BLaER1 treated with 17β-estradiol and CSF1 and Interleukin-3, amounts not matched to agents 10 nM and 100 nM (cell line): ENCODE measurements around the gene LHX4.

Experiments used
- H3K27ac ChIP-seq, 11 experiments: shearing (Covaris generic); formaldehyde crosslinking; 2 replicates each; pipeline ENCODE4 v1.8.1; 2022
- H3K27me3 ChIP-seq, 11 experiments: shearing (Covaris generic); formaldehyde crosslinking; 2 replicates each; pipeline ENCODE4 v1.8.1; 2022
- H3K36me3 ChIP-seq, 11 experiments: shearing (Covaris generic); formaldehyde crosslinking; 2 replicates each; pipeline ENCODE4 v1.8.1; 2022
- H3K4me1 ChIP-seq, 10 experiments: shearing (Covaris generic); formaldehyde crosslinking; 2 replicates each; pipeline ENCODE4 v1.8.1; 2022
- H3K4me2 ChIP-seq, 11 experiments: shearing (Covaris generic); formaldehyde crosslinking; 2 replicates each; pipeline ENCODE4 v1.8.1; 2022
- H3K4me3 ChIP-seq, 10 experiments: shearing (Covaris generic); formaldehyde crosslinking; 2 replicates each; pipeline ENCODE4 v1.8.1; 2022
- H3K9ac ChIP-seq, 11 experiments: shearing (Covaris generic); formaldehyde crosslinking; 2 replicates each; pipeline ENCODE4 v1.8.1; 2022
- H3K9me3 ChIP-seq, 11 experiments: shearing (Covaris generic); formaldehyde crosslinking; replicated peaks in 1 of 11; 2 replicates each; pipeline ENCODE4 v1.8.1; 2022
- H4K20me1 ChIP-seq, 11 experiments: shearing (Covaris generic); formaldehyde crosslinking; 2 replicates each; pipeline ENCODE4 v1.8.1; 2022
- Cebpa-rat ChIP-seq, 11 experiments: shearing (Covaris generic); IDR thresholded peaks; 2 replicates each; pipeline ENCODE4 v1.8.1; 2022

Gene LHX4

GRCh38 chr1:180257486-180257885 lies 27.4 kb downstream of the LHX4 start:
- Histone ChIP-seq H3K4me1 (peaks cover 0 to 21% (median 15%) of the 10 kb centered on the region in 10 experiments; a peak in 13 of 20 replicates), H3K27me3 (peaks cover 0 to 24% (median 0%) of the 10 kb centered on the region in 11 experiments; a peak in 6 of 22 replicates), H3K36me3 (no peaks in the 10 kb centered on the region), H4K20me1 (peaks cover 0 to 16% (median 0%) of the 10 kb centered on the region in 11 experiments; a peak in 5 of 22 replicates), H3K27ac (no peak overlapping the region), H3K4me2 (no peak overlapping the region), H3K9ac (no peak overlapping the region), H3K4me3 (no peak overlapping the region), H3K9me3 (no peaks in the 10 kb centered on the region)
- no peak for TF ChIP-seq Cebpa-rat (IDR thresholded peaks at IDR 0.05)

DNA sequence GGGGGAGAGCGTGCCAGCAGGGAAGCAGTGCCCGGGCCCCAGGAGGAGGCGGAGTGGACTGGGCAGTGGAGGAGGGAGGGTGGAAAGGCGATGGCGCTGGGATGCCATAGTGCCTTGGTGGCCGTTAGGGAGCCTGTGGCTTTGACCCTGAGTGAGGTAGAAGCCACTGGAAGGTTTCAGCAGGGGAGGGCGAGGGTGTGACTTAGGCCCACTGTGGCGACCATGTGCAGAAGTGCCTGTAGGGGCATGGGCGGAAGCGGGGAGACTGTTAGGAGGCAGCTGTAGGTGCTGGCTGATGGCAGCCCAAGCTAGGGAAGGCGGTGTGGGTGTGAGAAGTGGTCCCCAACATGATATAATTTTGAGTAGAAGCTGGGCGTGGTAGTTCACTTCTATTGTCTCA lies 28.2 kb downstream of the LHX4 start:
- TF ChIP-seq Cebpa-rat (IDR thresholded peaks at IDR 0.05): no peak

GRCh38 chr1:180258935-180259334 lies 28.9 kb downstream of the LHX4 start:
- H3K27ac ChIP-seq: no peak overlapping the region
- no peak overlapping the region for H3K4me2 ChIP-seq
- TF ChIP-seq Cebpa-rat (IDR thresholded peaks at IDR 0.05): no peak
- no peak overlapping the region for H3K4me3 ChIP-seq
- H3K4me1 ChIP-seq: peaks cover 0 to 27% (median 15%) of the 10 kb centered on the region in 10 experiments; a peak in 13 of 20 replicates
- peaks cover 0 to 21% (median 0%) of the 10 kb centered on the region in 11 experiments; a peak in 6 of 22 replicates for H3K27me3 ChIP-seq
- no peak overlapping the region for H3K9ac ChIP-seq
- H3K36me3 ChIP-seq: no peaks in the 10 kb centered on the region
- no peaks in the 10 kb centered on the region for H3K9me3 ChIP-seq
- peaks cover 0 to 16% (median 0%) of the 10 kb centered on the region in 11 experiments; a peak in 5 of 22 replicates for H4K20me1 ChIP-seq

More for the DNA sequence above, 28.2 kb downstream of the LHX4 start:
- peaks cover 0 to 24% (median 0%) of the 10 kb centered on the region in 11 experiments; a peak in 6 of 22 replicates for H3K27me3 ChIP-seq
- no peaks in the 10 kb centered on the region for H3K9me3 ChIP-seq
- H3K27ac ChIP-seq: no peak overlapping the region
- no peaks in the 10 kb centered on the region for H3K36me3 ChIP-seq
- H3K4me1 ChIP-seq: peaks cover 0 to 27% (median 15%) of the 10 kb centered on the region in 10 experiments; a peak in 13 of 20 replicates
- H4K20me1 ChIP-seq: peaks cover 0 to 16% (median 0%) of the 10 kb centered on the region in 11 experiments; a peak in 5 of 22 replicates
- no peak overlapping the region for H3K4me3 ChIP-seq
- H3K9ac ChIP-seq: no peak overlapping the region
- no peak overlapping the region for H3K4me2 ChIP-seq

DNA sequence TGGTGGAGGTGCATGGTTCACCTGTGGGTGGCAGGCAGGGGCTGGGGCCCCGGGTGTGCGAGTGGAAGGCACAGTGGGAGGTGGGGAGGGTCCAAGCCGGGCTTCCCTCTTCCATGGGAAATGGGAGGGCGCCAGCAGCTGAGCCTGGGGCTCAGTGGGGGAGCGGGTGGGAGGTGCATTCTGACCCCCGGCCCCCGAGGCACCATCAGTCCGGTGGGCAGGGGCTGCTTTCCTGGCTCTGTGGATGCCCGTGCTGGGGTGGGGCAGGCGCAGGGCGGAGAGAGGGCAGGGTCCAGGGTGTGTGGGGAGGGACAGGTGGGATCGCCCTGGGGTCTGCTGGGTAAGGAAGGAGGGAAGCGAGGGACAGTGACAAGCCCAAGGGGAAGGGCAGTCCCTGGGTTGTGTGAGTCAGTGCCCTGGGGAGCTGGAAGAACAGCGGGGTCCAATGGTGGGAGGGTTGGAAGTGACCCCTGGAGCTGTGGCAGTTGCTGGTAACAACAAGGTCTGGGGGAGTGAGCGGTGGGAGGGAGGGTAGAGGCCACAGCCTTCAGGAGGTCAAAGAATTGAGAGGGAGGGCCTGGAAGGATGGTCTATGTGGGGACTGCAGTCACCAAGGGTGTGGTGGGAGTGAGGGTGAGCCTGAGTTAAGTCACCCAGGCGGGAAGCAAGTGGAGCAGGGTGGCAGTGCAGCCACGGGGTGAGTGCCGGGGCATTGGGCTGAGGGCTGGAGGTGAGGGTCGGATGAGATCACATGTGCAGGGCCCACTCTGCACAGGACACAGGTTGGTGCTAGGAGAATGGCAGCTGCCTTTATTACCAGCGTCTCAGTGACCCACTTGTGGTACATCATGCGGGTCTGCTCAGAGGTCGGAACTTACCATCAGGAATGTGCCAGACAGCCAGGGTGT lies 29.6 kb downstream of the LHX4 start:
- Histone ChIP-seq H3K9me3 (no peaks in the 10 kb centered on the region), H3K4me2 (no peak overlapping the region), H4K20me1 (peaks cover 0 to 9% (median 0%) of the 10 kb centered on the region in 11 experiments; a peak in 5 of 22 replicates), H3K27ac (no peak overlapping the region), H3K36me3 (no peaks in the 10 kb centered on the region), H3K4me1 (peaks cover 0 to 25% (median 13%) of the 10 kb centered on the region in 10 experiments; a peak in 13 of 20 replicates), H3K27me3 (peaks cover 0 to 14% (median 0%) of the 10 kb centered on the region in 11 experiments; a peak in 6 of 22 replicates), H3K9ac (no peak overlapping the region), H3K4me3 (no peak overlapping the region)
- TF ChIP-seq Cebpa-rat (IDR thresholded peaks at IDR 0.05): no peak

DNA sequence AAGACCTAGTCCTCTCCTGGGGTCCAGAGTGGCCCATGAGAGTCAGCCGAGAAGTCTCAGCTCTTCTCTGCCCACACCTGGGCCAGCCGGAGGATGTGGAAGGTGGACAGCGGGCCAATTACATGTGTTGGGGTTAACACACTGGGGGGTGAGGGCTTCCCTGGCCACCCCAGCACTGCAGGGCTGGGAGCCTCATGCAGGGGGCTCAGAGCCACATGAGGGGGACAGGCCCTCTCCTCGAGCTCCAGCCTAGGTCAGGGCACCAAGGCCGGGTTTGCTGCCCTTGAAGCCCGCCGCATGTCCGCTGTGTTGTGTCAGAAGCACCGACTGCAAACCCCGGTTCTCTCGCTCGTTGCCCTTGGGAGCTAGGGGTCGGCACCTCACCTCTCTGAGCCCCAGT lies 30.5 kb downstream of the LHX4 start:
- peaks cover 0 to 5% (median 0%) of the 10 kb centered on the region in 11 experiments; a peak in 5 of 22 replicates for H3K27me3 ChIP-seq
- TF ChIP-seq Cebpa-rat (IDR thresholded peaks at IDR 0.05): no peak
- H3K4me1 ChIP-seq: peaks cover 0 to 19% (median 5%) of the 10 kb centered on the region in 10 experiments; a peak in 13 of 20 replicates
- H3K36me3 ChIP-seq: no peaks in the 10 kb centered on the region
- peaks cover 0 to 4% (median 0%) of the 10 kb centered on the region in 11 experiments; a peak in 4 of 22 replicates for H4K20me1 ChIP-seq
- no peak overlapping the region for H3K4me3 ChIP-seq
- H3K9me3 ChIP-seq: no peaks in the 10 kb centered on the region
- H3K9ac ChIP-seq: no peak overlapping the region
- H3K27ac ChIP-seq: no peak overlapping the region
- H3K4me2 ChIP-seq: no peak overlapping the region

DNA sequence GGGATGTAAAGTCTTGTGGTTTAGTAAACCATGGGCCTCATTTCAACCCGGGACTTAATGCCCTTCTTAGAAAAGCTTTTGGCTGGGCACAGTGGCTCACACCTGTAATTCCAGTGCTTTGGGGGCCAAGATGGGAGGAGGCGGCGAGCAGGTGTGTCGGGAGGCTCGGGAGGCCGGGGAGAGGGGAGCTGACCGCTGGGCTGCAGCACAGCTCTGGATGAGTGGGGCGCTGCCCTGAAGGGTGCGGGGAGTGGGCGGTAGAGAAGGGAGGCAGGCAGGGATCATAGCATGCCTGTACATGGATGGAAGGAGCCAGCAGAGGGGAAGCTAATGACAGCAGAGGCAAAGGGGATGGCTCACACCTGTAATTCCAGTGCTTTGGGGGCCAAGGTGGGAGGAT lies 31.0 kb downstream of the LHX4 start:
- Histone ChIP-seq H3K4me1 (peaks cover 0 to 19% (median 6%) of the 10 kb centered on the region in 10 experiments; a peak in 15 of 20 replicates), H4K20me1 (peaks cover 0 to 4% (median 0%) of the 10 kb centered on the region in 11 experiments; a peak in 3 of 22 replicates), H3K36me3 (no peaks in the 10 kb centered on the region), H3K9me3 (no peaks in the 10 kb centered on the region), H3K27me3 (peaks cover 0 to under 1% (median 0%) of the 10 kb centered on the region in 11 experiments; a peak in 1 of 22 replicates), H3K9ac (no peak overlapping the region), H3K4me3 (no peak overlapping the region), H3K4me2 (no peak overlapping the region), H3K27ac (no peak overlapping the region)
- no peak for TF ChIP-seq Cebpa-rat (IDR thresholded peaks at IDR 0.05)

DNA sequence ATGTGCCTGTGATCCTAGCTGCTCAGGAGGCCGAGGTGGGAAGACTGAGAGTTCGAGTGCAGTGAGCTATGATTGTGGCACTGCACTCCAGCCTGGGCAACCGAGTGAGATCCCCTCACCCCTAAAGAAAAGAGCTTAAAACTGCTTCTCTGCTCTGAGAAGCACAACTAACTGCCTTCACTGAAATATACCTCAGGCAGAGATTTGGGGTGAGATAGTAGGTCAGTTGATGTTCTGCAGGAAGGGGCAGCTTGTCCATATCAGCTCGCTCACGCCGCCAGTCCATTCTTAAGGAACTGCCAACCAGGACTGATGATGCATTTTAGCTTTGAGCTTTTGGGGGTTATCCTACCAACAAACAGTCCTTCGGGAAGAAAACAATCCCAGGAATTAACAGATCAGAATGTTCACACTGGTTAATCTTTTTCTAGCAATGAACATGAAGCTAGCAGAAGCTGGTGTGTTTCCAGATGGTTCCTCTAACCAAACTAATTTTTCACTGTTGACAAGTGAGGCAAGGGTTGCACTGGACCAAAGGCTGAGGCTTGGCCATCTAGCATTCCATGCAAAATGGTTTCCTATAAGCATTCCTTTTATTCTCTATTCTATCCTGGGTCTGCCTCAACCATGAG lies 31.6 kb downstream of the LHX4 start:
- Histone ChIP-seq H3K27ac (no peak overlapping the region), H3K36me3 (no peaks in the 10 kb centered on the region), H3K9ac (no peak overlapping the region), H3K4me1 (peaks cover 4 to 22% (median 12%) of the 10 kb centered on the region in 10 experiments; a peak in 18 of 20 replicates), H4K20me1 (peaks cover 0 to 4% (median 0%) of the 10 kb centered on the region in 11 experiments; a peak in 4 of 22 replicates), H3K9me3 (no peaks in the 10 kb centered on the region), H3K4me3 (no peak overlapping the region), H3K27me3 (no peaks in the 10 kb centered on the region), H3K4me2 (no peak overlapping the region)
- no peak for TF ChIP-seq Cebpa-rat (IDR thresholded peaks at IDR 0.05)

DNA sequence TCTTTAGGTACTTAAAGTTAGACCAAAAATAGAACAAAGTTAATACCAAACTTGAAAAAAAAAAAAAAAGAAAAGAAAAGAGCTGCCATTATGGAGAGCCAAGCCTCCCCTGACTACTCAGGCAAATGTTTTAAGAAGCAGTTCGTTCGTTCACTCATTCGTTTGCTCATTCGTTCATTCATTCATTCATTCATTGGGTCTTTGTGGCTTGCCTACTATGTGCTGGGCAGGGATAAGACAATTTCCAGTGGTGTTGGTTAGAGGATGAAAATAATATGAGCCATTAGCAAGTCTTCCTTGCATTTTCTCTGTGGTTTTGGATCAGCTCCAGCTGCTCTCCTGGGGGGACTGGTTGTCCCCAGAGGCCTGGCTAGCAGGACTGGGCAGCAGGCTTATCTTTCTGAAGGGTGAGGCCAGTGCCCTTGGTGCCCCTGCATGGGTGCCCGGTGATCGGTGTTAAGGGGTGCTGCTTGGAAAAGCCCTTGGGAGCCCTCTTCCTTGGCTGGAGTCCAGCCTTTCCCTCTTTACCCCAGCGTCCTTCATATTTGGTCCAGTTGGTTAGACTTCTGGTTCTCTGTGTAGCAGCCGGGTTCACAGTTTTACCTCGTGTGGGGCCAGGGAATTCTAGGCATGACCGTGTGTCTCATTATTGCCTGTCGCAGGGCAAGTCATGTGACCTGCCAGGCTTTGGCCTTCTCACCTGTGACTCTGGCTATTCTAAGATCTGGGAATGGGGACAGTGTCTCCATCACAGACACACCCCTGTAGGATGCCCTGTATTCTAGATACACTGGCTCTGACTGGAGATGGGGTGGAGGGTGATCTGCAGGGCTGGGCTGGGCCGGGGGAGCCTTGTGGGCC lies 32.8 kb downstream of the LHX4 start:
- no peaks in the 10 kb centered on the region for H3K9me3 ChIP-seq
- H3K4me1 ChIP-seq: peaks cover 12 to 32% (median 22%) of the 10 kb centered on the region in 10 experiments; a peak in 19 of 20 replicates
- H3K36me3 ChIP-seq: no peaks in the 10 kb centered on the region
- no peaks in the 10 kb centered on the region for H3K27me3 ChIP-seq
- no peak overlapping the region for H3K4me3 ChIP-seq
- H4K20me1 ChIP-seq: peaks cover 0 to 4% (median 0%) of the 10 kb centered on the region in 11 experiments; a peak in 4 of 22 replicates
- H3K9ac ChIP-seq: no peak overlapping the region
- no peak for TF ChIP-seq Cebpa-rat (IDR thresholded peaks at IDR 0.05)
- H3K27ac ChIP-seq: no peak overlapping the region
- H3K4me2 ChIP-seq: peak overlapping the region in 3 of 11 experiments; percentile 10 to 19 (median 18); a peak in 3 of 22 replicates
